Neural cell (in vitro differentiated cells): ENCODE data around the gene PAPSS2.

Experiments
- CTCF ChIP-seq: fragments of 450-650 bp; IDR thresholded peaks from 2 replicates; pipeline ENCODE4 v1.5.1; 2014; ENCODE audit warnings: antibody characterized with exemption, mild to moderate bottlenecking, moderate library complexity; ENCODE audit not compliant: poor library complexity, severe bottlenecking
- EZH2 ChIP-seq: fragments of 200-600, 300-800 bp; shearing (Covaris generic), sonication (generic); IDR thresholded peaks from 2 replicates; pipeline ENCODE4 v1.6.1; 2014; ENCODE audit warnings: antibody characterized with exemption, low read length, borderline replicate concordance, mild to moderate bottlenecking; ENCODE audit not compliant: insufficient read depth, poor library complexity, severe bottlenecking
- RAD21 ChIP-seq: fragments of 450-650 bp; conservative IDR thresholded peaks from 2 replicates; pipeline ENCODE4 v1.6.1; 2014; ENCODE audit warnings: antibody characterized with exemption, mild to moderate bottlenecking, moderate library complexity
- REST ChIP-seq: IDR thresholded peaks from 2 replicates; pipeline ENCODE4 v1.6.1; 2012; ENCODE audit warnings: borderline replicate concordance
- TAF1 ChIP-seq: IDR thresholded peaks from 2 replicates; pipeline ENCODE4 v1.6.1; 2012; ENCODE audit warnings: low read depth

- TF ChIP-seq EZH2 = no peak
- TF ChIP-seq TAF1 = no peak
- no peak for TF ChIP-seq REST
- TF ChIP-seq CTCF = no peak
- no peak for TF ChIP-seq RAD21
Observed at GRCh38 chr10:87761892-87762291, 102.2 kb downstream of the PAPSS2 start.
